NB4 (cell line): ENCODE results near the gene OGFOD2.
A peak's percentile ranks its signal among the peaks of the same experiment; 100 is the strongest.

Experiments used
- DNase-seq: peaks from one replicate; pipeline ENCODE4 v3.0.0; 2010; ENCODE audit warnings: low read depth
- H3K4me3 ChIP-seq: one replicate; pipeline ENCODE4 v1.5.1; 2011; ENCODE audit warnings: mild to moderate bottlenecking, low read depth, low read length, moderate library complexity
- MYC ChIP-seq: IDR thresholded peaks from 2 replicates; pipeline ENCODE4 v1.6.1; 2011; ENCODE audit warnings: low read depth, low read length
- POLR2A ChIP-seq: IDR thresholded peaks from 2 replicates; pipeline ENCODE4 v1.6.1; 2011; ENCODE audit warnings: mild to moderate bottlenecking; ENCODE audit not compliant: insufficient read length; ENCODE audit errors: extremely low read depth
- TF ChIP-seq, protein P1 (sequence below): IDR thresholded peaks from 2 replicates; pipeline ENCODE4 v1.6.1; 2011; ENCODE audit warnings: low read depth, low read length
- TF ChIP-seq, protein P2 (sequence below): IDR thresholded peaks from one replicate; pipeline ENCODE4 v1.5.1; 2012; ENCODE audit warnings: low read depth, low read length

Gene OGFOD2

DNA sequence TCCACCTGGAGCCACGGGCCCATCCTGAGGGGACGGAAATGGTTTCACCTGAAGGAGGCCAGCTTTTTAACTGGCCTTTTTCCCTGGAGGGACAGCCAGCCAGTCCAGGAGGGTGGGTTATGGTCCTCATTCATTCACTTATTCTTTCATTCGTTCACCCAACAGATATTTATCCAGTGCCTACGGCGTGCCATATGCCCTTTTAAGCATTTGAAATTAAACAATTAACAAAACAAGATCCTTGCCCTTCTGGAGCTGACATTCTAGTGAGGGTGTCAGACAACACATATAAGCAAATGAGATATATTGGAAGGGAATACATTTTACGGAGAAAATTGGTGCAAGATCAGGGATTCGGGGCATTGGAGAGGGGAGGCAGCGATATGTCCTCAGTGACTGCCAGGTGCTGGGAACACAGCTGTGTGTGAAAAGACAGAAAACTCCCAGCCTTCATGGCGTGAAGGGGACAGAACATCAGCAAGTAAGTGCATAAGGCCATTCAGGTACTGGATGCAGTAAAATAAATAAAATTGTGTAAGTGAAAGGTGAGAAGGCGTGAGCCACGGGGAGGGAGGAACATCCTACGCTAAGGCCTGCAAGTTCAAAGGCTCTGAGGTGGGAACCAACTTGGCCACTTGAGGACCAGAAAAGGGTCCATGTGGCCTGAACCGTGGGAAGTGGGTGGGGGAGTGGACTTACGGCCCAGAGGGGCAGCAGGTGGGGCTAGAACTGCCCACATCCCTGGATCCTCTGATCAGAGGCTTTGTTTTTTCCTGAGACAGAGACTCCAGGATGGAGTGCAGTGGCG, 8.1 kb upstream of the OGFOD2 start:
- H3K4me3 ChIP-seq: no peak overlapping the region
- TF ChIP-seq MYC: no peak
- TF ChIP-seq POLR2A: no peak
- TF ChIP-seq, protein P1, sequence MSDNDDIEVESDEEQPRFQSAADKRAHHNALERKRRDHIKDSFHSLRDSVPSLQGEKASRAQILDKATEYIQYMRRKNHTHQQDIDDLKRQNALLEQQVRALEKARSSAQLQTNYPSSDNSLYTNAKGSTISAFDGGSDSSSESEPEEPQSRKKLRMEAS: no peak
- TF ChIP-seq, protein P2, sequence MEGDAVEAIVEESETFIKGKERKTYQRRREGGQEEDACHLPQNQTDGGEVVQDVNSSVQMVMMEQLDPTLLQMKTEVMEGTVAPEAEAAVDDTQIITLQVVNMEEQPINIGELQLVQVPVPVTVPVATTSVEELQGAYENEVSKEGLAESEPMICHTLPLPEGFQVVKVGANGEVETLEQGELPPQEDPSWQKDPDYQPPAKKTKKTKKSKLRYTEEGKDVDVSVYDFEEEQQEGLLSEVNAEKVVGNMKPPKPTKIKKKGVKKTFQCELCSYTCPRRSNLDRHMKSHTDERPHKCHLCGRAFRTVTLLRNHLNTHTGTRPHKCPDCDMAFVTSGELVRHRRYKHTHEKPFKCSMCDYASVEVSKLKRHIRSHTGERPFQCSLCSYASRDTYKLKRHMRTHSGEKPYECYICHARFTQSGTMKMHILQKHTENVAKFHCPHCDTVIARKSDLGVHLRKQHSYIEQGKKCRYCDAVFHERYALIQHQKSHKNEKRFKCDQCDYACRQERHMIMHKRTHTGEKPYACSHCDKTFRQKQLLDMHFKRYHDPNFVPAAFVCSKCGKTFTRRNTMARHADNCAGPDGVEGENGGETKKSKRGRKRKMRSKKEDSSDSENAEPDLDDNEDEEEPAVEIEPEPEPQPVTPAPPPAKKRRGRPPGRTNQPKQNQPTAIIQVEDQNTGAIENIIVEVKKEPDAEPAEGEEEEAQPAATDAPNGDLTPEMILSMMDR: no peak
- no peak for DNase-seq

DNA sequence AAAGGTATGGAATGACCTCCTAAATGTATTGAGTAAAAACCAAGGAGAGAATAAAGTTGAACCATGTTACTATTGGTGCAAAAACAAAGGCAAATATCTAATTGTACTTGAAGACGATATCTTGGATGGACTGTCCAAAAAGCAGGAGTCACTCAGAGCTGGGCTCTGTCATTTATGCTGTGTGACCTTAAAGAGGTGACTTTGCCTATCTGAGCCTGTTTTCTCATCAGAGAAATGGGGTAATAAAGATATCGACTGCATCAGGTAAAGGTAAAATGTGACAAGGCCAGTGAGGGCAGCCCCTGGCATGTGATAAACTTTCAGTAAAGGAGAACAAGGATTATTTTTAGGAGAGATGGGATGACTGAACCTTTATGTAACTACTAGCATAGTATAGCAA, 6.9 kb upstream of the OGFOD2 start:
- H3K4me3 ChIP-seq: no peak overlapping the region
- TF ChIP-seq, protein P2: no peak
- no peak for TF ChIP-seq MYC
- DNase-seq: no peak

DNA sequence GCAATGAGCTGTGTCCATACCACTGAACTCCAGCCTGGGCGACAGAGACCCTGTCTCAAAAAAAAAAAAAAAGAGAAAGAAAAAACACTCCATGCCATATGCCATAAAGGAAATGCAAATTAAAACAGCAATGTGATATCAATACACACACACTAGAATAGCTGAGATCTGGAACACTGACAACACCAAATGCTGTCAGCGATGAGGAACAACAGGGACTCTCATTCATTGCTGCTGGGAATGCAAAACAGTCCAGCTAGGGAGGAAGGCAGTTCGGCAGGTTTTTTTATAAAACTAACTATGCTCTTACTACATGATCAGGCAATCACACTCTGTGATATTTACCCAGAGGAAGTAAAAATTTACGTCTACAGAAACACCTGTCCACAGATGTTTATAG, 5.4 kb upstream of the OGFOD2 start:
- no peak overlapping the region for H3K4me3 ChIP-seq
- TF ChIP-seq POLR2A (no peak), MYC (no peak)
- TF ChIP-seq, protein P1: no peak
- TF ChIP-seq, protein P2: no peak
- DNase-seq: no peak

DNA sequence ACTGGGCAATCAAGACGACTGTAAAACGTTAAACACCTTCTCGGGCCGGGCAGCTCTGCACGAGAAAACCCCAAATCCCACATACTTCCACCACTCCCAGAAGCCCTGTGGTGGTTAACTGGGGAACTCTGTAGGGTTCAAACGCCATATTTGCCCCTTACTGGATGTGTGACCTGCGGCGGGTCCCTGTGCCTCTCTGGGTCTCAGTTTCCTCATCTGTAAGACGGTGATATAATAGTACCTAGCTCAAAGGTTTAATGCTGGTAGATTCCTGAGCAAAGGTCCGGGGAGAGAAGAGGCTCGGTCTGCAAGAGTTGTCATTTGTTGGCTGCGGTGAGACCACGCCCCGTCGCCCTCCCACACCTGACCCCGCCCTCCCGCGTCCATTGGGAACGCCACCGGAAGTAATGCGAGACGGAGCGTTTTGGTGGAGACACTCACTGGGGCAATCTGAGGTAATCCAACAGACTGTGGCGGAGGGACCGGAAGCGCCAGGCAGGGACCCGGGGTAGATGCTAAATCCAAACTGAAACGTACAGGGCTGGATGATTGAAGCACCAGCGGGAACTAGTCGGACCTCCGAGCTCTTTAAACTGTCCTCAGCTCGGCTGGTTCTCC, 661 bp upstream of the OGFOD2 start:
- peak; percentile 100 for DNase-seq
- H3K4me3 ChIP-seq: peak overlapping the region; percentile 87
- TF ChIP-seq MYC (peak; percentile 79), POLR2A (peak; percentile 84)
- TF ChIP-seq, protein P2: no peak
- TF ChIP-seq, protein P1: peak; percentile 76

DNA sequence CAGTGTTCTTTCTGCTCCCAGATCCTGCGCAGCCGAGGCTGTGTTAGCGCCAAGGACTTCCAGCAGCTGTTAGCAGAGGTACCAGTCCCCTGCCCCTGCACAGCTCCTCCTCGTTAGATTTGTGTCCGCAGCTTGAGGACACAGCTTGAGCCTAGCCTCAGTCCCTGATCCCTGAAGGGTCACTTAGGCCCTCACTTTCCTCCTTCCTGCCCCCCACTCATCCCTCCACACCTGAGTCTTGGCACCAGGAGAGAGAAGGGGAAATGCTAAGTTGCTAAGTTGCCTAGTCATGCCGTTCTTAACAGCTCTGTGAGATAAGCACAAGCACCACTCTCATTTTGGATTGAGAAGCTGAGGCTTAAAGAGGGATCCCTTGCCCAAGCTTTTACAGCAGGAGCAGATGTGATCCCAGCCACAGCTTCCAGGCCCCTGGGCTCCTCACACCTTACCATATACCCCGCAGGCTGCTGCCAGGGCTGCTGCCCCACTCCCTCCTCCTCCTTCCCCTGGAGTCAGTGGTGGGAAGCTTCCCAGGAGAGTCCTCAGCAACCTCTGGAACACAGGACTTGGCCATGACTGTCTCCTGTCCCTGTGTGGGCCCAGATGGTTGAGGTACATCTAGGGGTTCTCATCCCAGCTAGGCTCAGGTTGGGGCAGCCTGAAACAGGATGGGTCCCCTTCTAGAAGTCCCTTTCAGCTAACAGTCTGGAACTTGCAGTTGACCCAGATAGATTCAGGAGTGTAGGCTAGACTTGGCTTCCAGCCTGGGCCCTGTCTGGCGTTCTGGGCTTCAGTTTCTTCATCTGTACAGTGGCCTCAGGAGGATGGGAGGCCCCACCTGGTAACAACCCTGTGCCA, 975 bp downstream of the OGFOD2 start:
- H3K4me3 ChIP-seq: peak overlapping the region; percentile 87
- TF ChIP-seq, protein P2: no peak
- TF ChIP-seq MYC: no peak
- TF ChIP-seq, protein P1: no peak
- peak; percentile 55 for DNase-seq
